SK-N-MC (cell line): ENCODE data around the gene HHIP.

Source experiments
- DNase-seq: peaks from one replicate; pipeline ENCODE4 v3.0.0-alpha.2; 2011; ENCODE audit warnings: low read depth, low spot score
- H3K27ac ChIP-seq: fragments of 200-600 bp; sonication (generic); 2 replicates; pipeline ENCODE4 v1.5.1; 2016; ENCODE audit warnings: mixed run types
- H3K36me3 ChIP-seq: fragments of 200-600 bp; sonication (generic); 2 replicates; pipeline ENCODE4 v1.6.1; 2017; ENCODE audit warnings: antibody characterized with exemption, low read length, mixed read lengths; ENCODE audit not compliant: insufficient read depth
- H3K4me3 ChIP-seq: fragments of 200-600 bp; sonication (generic); 2 replicates; pipeline ENCODE4 v1.5.1; 2016
- H3K9ac ChIP-seq: fragments of 200-600 bp; sonication (generic); 2 replicates; pipeline ENCODE4 v1.8.0; 2017; ENCODE audit warnings: mixed run types, mixed read lengths; ENCODE audit not compliant: insufficient read length
- H3K9me3 ChIP-seq: fragments of 200-600 bp; sonication (generic); 2 replicates; pipeline ENCODE4 v1.6.1; 2017; ENCODE audit warnings: low read depth, mild to moderate bottlenecking, antibody characterized with exemption, low read length, moderate library complexity, mixed read lengths
- EZH2 ChIP-seq: fragments of 200-600 bp; sonication (generic); IDR thresholded peaks from one replicate; pipeline ENCODE4 v1.6.1; 2017; ENCODE audit warnings: antibody characterized with exemption
- FOXP2 ChIP-seq: optimal IDR thresholded peaks from 2 replicates; pipeline ENCODE3; 2011; ENCODE audit warnings: mild to moderate bottlenecking, moderate library complexity; ENCODE audit not compliant: insufficient read depth; ENCODE audit errors: extremely low read length, control extremely low read depth
- POLR2AphosphoS5 ChIP-seq: IDR thresholded peaks from 2 replicates; pipeline ENCODE4 v1.6.1; 2012; ENCODE audit warnings: mild to moderate bottlenecking, low read depth, low read length, borderline replicate concordance

The HHIP gene

GRCh38 chr4:144650311-144651005 is 4.5 kb downstream of the HHIP start:
- Histone ChIP-seq H3K27ac (no peak overlapping the region), H3K36me3 (no peaks in the 10 kb centered on the region), H3K9me3 (no peaks in the 10 kb centered on the region), H3K4me3 (peak overlapping the region; percentile 47), H3K9ac (no peak overlapping the region)
- TF ChIP-seq FOXP2, result no peak
- no peak for TF ChIP-seq POLR2AphosphoS5
- no peak for TF ChIP-seq EZH2
- DNase-seq, result peak; percentile 10

GRCh38 chr4:144653781-144654545 is 8.0 kb downstream of the HHIP start:
- Histone ChIP-seq H3K27ac (no peak overlapping the region), H3K9ac (no peak overlapping the region), H3K36me3 (no peaks in the 10 kb centered on the region), H3K4me3 (no peak overlapping the region), H3K9me3 (no peaks in the 10 kb centered on the region)
- no peak for TF ChIP-seq EZH2
- TF ChIP-seq FOXP2, result no peak
- no peak for TF ChIP-seq POLR2AphosphoS5
- no peak for DNase-seq

GRCh38 chr4:144655491-144655890 is 9.5 kb downstream of the HHIP start:
- H3K4me3 ChIP-seq, result no peak overlapping the region
- no peak for DNase-seq
- TF ChIP-seq POLR2AphosphoS5, result no peak
- TF ChIP-seq FOXP2, result no peak
- TF ChIP-seq EZH2, result no peak
- no peak overlapping the region for H3K9ac ChIP-seq
- no peaks in the 10 kb centered on the region for H3K36me3 ChIP-seq
- no peaks in the 10 kb centered on the region for H3K9me3 ChIP-seq
- no peak overlapping the region for H3K27ac ChIP-seq

- H3K9ac ChIP-seq, result no peak overlapping the region
- DNase-seq, result no peak
- no peak for TF ChIP-seq POLR2AphosphoS5
- TF ChIP-seq FOXP2, result no peak
- no peak for TF ChIP-seq EZH2
- no peaks in the 10 kb centered on the region for H3K36me3 ChIP-seq
- H3K27ac ChIP-seq, result no peak overlapping the region
- no peaks in the 10 kb centered on the region for H3K9me3 ChIP-seq
- no peak overlapping the region for H3K4me3 ChIP-seq
Observed at GRCh38 chr4:144656850-144657249, 10.9 kb downstream of the HHIP start.

GRCh38 chr4:144658015-144658567 is 12.1 kb downstream of the HHIP start:
- no peak for DNase-seq
- Histone ChIP-seq H3K9ac (no peak overlapping the region), H3K27ac (no peak overlapping the region), H3K4me3 (no peak overlapping the region), H3K36me3 (no peaks in the 10 kb centered on the region), H3K9me3 (no peaks in the 10 kb centered on the region)
- TF ChIP-seq FOXP2 (no peak), EZH2 (no peak), POLR2AphosphoS5 (no peak)

- Histone ChIP-seq H3K9me3 (no peaks in the 10 kb centered on the region), H3K4me3 (no peak overlapping the region), H3K36me3 (no peaks in the 10 kb centered on the region), H3K27ac (no peak overlapping the region), H3K9ac (no peak overlapping the region)
- TF ChIP-seq EZH2 (no peak), FOXP2 (no peak), POLR2AphosphoS5 (no peak)
- DNase-seq, result no peak
Observed at GRCh38 chr4:144658903-144659302, 12.9 kb downstream of the HHIP start.

GRCh38 chr4:144659447-144659846 is 13.5 kb downstream of the HHIP start:
- no peak overlapping the region for H3K9ac ChIP-seq
- no peak for DNase-seq
- no peaks in the 10 kb centered on the region for H3K36me3 ChIP-seq
- no peak overlapping the region for H3K27ac ChIP-seq
- H3K4me3 ChIP-seq, result no peak overlapping the region
- no peaks in the 10 kb centered on the region for H3K9me3 ChIP-seq
- TF ChIP-seq FOXP2, result no peak
- TF ChIP-seq EZH2, result no peak
- TF ChIP-seq POLR2AphosphoS5, result no peak

GRCh38 chr4:144663834-144664475 is 18.0 kb downstream of the HHIP start:
- H3K27ac ChIP-seq, result no peak overlapping the region
- H3K9me3 ChIP-seq, result no peaks in the 10 kb centered on the region
- no peaks in the 10 kb centered on the region for H3K36me3 ChIP-seq
- H3K9ac ChIP-seq, result no peak overlapping the region
- H3K4me3 ChIP-seq, result no peak overlapping the region
- DNase-seq, result no peak
- TF ChIP-seq FOXP2 (no peak), POLR2AphosphoS5 (no peak), EZH2 (no peak)
